IMR-90 (cell line): ENCODE measurements around the gene FOXP1.

ENCODE experiments used
- MXI1 ChIP-seq: IDR thresholded peaks from 2 replicates; pipeline ENCODE4 v1.6.1; 2012; ENCODE audit warnings: low read depth, mild to moderate bottlenecking, low read length, moderate library complexity, borderline replicate concordance
- POLR2A ChIP-seq: IDR thresholded peaks from 2 replicates; pipeline ENCODE4 v1.6.1; 2012; ENCODE audit warnings: mild to moderate bottlenecking, low read depth, low read length
- TF ChIP-seq, protein P1 (sequence below): conservative IDR thresholded peaks from 2 replicates; pipeline ENCODE4 v1.5.1; 2012; ENCODE audit warnings: mild to moderate bottlenecking, low read depth, low read length, improper control_type of control experiment

DNA sequence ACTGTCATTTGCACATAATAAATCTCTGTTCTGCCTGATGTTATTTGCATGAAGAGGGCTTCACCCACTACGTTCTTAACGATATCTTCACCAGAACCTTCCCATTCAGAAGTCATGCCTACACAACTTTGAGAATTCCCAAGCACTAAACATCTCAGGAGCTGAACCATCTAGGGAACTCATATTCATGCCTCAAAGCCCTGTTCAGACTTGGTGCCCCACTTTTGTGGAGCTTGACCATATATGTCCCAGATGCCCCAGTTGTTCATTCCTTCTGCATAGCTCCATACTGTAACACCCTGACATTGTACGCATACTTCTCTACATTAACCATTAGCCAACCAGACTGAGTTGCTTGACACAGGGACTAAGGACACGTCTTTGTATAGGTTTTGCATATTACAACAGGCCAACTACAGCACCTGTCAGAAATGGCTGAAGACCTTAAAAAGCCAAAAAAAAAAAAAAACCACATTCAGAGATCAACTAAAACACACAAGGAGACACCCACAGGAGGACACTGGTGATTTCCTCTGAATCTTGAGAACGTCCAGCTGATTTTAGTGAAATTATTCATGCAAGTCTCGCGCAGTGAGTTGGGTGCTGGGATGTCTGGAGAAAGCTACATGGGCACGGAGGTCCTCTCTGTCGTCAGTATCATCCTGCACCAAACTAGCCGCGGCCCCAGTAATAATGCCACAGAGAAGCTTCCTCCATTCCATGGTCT, 141.4 kb downstream of the FOXP1 start:
- TF ChIP-seq, protein P1, sequence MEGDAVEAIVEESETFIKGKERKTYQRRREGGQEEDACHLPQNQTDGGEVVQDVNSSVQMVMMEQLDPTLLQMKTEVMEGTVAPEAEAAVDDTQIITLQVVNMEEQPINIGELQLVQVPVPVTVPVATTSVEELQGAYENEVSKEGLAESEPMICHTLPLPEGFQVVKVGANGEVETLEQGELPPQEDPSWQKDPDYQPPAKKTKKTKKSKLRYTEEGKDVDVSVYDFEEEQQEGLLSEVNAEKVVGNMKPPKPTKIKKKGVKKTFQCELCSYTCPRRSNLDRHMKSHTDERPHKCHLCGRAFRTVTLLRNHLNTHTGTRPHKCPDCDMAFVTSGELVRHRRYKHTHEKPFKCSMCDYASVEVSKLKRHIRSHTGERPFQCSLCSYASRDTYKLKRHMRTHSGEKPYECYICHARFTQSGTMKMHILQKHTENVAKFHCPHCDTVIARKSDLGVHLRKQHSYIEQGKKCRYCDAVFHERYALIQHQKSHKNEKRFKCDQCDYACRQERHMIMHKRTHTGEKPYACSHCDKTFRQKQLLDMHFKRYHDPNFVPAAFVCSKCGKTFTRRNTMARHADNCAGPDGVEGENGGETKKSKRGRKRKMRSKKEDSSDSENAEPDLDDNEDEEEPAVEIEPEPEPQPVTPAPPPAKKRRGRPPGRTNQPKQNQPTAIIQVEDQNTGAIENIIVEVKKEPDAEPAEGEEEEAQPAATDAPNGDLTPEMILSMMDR = no peak
- no peak for TF ChIP-seq MXI1
- TF ChIP-seq POLR2A = no peak
